Tibial nerve (tissue), 4 donors: ENCODE measurements around the gene RGR. TPM values are rescaled to one million over a fixed set of nuclear protein-coding genes. Genes with fewer than 3 reads are reported as not detected.

Source experiments
- DNase-seq, 2 donors: peaks; one replicate each; pipeline ENCODE4 v3.0.0-alpha.2; 2019; ENCODE audit warnings: low spot score in 2 of 2
- H3K27ac ChIP-seq, 4 donors: fragments of 200-600 bp; sonication (generic) in 3 of 4; one replicate each; pipeline ENCODE4 v1.5.1; 2017 to 2019; ENCODE audit warnings: mild to moderate bottlenecking in 1 of 4
- H3K27me3 ChIP-seq, 2 donors: fragments of 200-600 bp; sonication (generic) in 1 of 2; one replicate each; pipeline versions ENCODE4 v1.5.1 to v1.6.0; 2017 to 2019
- H3K36me3 ChIP-seq, 3 donors: fragments of 200-600 bp; sonication (generic); one replicate each; pipeline ENCODE4 v1.5.1; 2018 to 2019
- H3K4me1 ChIP-seq, 4 donors: fragments of 200-600 bp; sonication (generic) in 3 of 4; one replicate each; pipeline ENCODE4 v1.5.1; 2017 to 2019
- H3K4me3 ChIP-seq, 4 donors: fragments of 200-600 bp; sonication (generic) in 3 of 4; one replicate each; pipeline ENCODE4 v1.5.1; 2017 to 2019; ENCODE audit warnings: mild to moderate bottlenecking in 1 of 4, moderate library complexity in 1 of 4
- H3K9me3 ChIP-seq, 4 donors: fragments of 200-600 bp; sonication (generic) in 3 of 4; one replicate each; pipeline ENCODE4 v1.5.1; 2017 to 2019
- CTCF ChIP-seq, 5 experiments: fragments of 200-600 bp in 3 of 5; fragments of 450-650 bp in 2 of 5; sonication (generic) in 3 of 5; IDR thresholded peaks; one replicate each; pipeline ENCODE4 v1.5.1; 2016 to 2019; ENCODE audit warnings: antibody characterized with exemption in 5 of 5, mild to moderate bottlenecking in 3 of 5, moderate library complexity in 2 of 5
- EP300 ChIP-seq, 2 donors: sonication (generic); formaldehyde crosslinking; IDR thresholded peaks; one replicate each; pipeline ENCODE4 v1.6.1; 2017; ENCODE audit warnings: antibody characterized with exemption in 2 of 2, mild to moderate bottlenecking in 1 of 2
- POLR2A ChIP-seq, 2 donors: fragments of 450-650 bp; IDR thresholded peaks; one replicate each; pipeline ENCODE4 v1.6.1; 2017; ENCODE audit warnings: antibody characterized with exemption in 2 of 2, mild to moderate bottlenecking in 2 of 2, moderate library complexity in 2 of 2
- WGBS, 2 donors: methylation state at CpG; one replicate each; pipeline ENCODE4 v1.1.5; 2018; 5-methylcytosine and 5-hydroxymethylcytosine counted together
- total RNA-seq, 4 donors: library from RNA; depleted of rRNA; stranded (reverse); fragments of >200 nt; gene quantifications; one replicate each; pipeline ENCODE4 v1.1.0, GENCODE V29; 2016

The RGR gene
- total RNA-seq, 4 donors from 2014 or later = 0.42 TPM; not detected in 3

- no peaks in the 10 kb centered on the region for H3K36me3 ChIP-seq
- no peak for DNase-seq
- H3K4me3 ChIP-seq = no peak overlapping the region
- no peaks in the 10 kb centered on the region for H3K9me3 ChIP-seq
- no peaks in the 10 kb centered on the region for H3K4me1 ChIP-seq
- 73 to 78% methylated on average over 4 of the region's 4 CpGs for WGBS, 2 donors
- peaks cover 0 to 10% of the 10 kb centered on the region in 2 donors for H3K27me3 ChIP-seq
- TF ChIP-seq CTCF (IDR thresholded peaks at IDR 0.05) (no peak), EP300 (IDR thresholded peaks at IDR 0.05) (no peak), POLR2A (IDR thresholded peaks at IDR 0.05) (no peak)
- H3K27ac ChIP-seq = no peak overlapping the region
Measured at GRCh38 chr10:84234479-84234878, 10.4 kb upstream of the RGR start.

GRCh38 chr10:84235096-84235495 lies 9.8 kb upstream of the RGR start:
- no peak for DNase-seq
- Histone ChIP-seq H3K4me3 (no peak overlapping the region), H3K27ac (no peak overlapping the region), H3K27me3 (peaks cover 0 to 10% of the 10 kb centered on the region in 2 donors), H3K36me3 (no peaks in the 10 kb centered on the region), H3K4me1 (no peaks in the 10 kb centered on the region), H3K9me3 (no peaks in the 10 kb centered on the region)
- 86 to 91% methylated on average over 4 of the region's 4 CpGs for WGBS, 2 donors
- no peak for TF ChIP-seq EP300 (IDR thresholded peaks at IDR 0.05)
- no peak for TF ChIP-seq POLR2A (IDR thresholded peaks at IDR 0.05)
- no peak for TF ChIP-seq CTCF (IDR thresholded peaks at IDR 0.05)

GRCh38 chr10:84236807-84237198 lies 8.1 kb upstream of the RGR start:
- Histone ChIP-seq H3K27me3 (peaks cover 0 to 10% of the 10 kb centered on the region in 2 donors), H3K4me1 (no peaks in the 10 kb centered on the region), H3K36me3 (no peaks in the 10 kb centered on the region), H3K9me3 (no peaks in the 10 kb centered on the region), H3K4me3 (no peak overlapping the region), H3K27ac (no peak overlapping the region)
- WGBS, 2 donors = 86 to 88% methylated on average over 6 of the region's 6 CpGs
- no peak for TF ChIP-seq POLR2A (IDR thresholded peaks at IDR 0.05)
- TF ChIP-seq EP300 (IDR thresholded peaks at IDR 0.05) = no peak
- no peak for DNase-seq

DNA sequence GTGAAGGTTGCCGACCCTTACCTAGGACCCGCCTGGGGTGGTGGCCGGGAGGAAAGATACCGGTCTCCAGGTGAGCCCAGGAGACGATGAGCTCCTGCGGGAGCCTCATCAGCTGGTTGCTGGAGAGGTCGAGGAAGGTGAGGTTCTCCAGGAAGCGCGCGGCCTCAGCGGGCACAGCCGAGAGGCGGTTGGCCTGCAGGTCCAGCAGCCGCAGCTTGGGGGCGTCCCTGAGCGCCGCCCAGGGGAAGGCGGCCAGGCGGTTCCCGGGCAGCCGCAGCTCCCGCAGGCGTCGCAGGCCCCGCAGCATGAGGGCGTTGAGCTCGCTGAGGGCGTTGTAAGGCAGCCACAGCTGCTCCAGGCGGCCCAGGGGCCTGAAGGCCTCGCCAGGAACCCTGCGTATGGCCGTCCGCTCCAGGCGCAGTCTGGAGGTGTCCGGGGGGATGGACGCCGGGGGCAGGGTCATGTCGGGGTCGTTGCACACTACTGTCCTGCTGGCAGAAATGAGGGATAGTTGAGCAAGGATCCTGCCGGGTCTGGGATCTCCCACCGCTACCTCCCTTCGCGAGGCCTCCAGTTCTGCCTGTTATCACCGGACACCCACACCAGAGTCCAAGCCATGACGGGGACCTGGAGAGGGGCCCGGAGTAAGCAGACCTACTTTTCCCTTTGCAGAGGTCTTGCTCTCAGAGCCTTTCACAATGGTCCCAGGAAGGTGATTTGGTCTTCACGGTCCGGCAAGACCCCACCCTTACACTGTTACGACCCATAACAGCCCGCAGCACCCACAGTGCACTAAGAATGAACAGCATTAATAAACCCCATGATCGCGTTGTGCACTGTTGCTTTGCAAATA lies 7.4 kb upstream of the RGR start:
- H3K4me3 ChIP-seq = no peak overlapping the region
- H3K4me1 ChIP-seq = no peaks in the 10 kb centered on the region
- H3K9me3 ChIP-seq = no peaks in the 10 kb centered on the region
- H3K27me3 ChIP-seq = peaks cover 0 to 10% of the 10 kb centered on the region in 2 donors
- no peak for DNase-seq
- no peaks in the 10 kb centered on the region for H3K36me3 ChIP-seq
- TF ChIP-seq CTCF (IDR thresholded peaks at IDR 0.05) (no peak), EP300 (IDR thresholded peaks at IDR 0.05) (no peak), POLR2A (IDR thresholded peaks at IDR 0.05) (no peak)
- WGBS, 2 donors = 54% methylated on average over 41 to 47 of the region's 52 CpGs
- no peak overlapping the region for H3K27ac ChIP-seq

DNA sequence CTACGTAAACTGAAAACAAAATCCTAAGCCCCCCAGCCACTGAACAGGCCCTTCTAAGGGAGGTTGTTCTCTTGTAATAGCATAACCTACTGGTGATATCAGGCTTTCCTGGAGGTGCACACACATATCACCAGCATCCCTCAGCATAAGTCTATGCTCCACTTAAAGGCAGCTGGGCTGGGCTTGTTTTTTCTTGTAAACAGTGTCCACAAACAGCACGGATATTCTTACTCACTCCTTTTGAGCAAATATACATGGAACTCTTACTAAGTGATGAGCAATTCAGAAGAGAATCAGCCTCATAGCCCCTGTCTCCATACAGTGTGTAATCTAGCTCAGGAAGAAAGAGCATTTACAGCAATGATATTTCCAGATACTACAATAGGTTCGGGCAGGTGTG lies 5.9 kb upstream of the RGR start:
- H3K36me3 ChIP-seq = no peaks in the 10 kb centered on the region
- H3K9me3 ChIP-seq = no peaks in the 10 kb centered on the region
- peaks cover 0 to 8% (median 0%) of the 10 kb centered on the region in 4 donors for H3K4me1 ChIP-seq
- DNase-seq = no peak
- H3K27ac ChIP-seq = no peak overlapping the region
- TF ChIP-seq EP300 (IDR thresholded peaks at IDR 0.05) (no peak), CTCF (IDR thresholded peaks at IDR 0.05) (no peak), POLR2A (IDR thresholded peaks at IDR 0.05) (no peak)
- peaks cover 0 to 8% of the 10 kb centered on the region in 2 donors for H3K27me3 ChIP-seq
- 85 to 88% methylated on average over 3 of the region's 3 CpGs for WGBS, 2 donors
- no peak overlapping the region for H3K4me3 ChIP-seq
